ENCODE measurements around the gene ANGPT4.
"Not testable (repeated sequence)": the region's sequence is repeated elsewhere in the genome, so short reads cannot be mapped to it uniquely, and the experiment has no call there.

DNA sequence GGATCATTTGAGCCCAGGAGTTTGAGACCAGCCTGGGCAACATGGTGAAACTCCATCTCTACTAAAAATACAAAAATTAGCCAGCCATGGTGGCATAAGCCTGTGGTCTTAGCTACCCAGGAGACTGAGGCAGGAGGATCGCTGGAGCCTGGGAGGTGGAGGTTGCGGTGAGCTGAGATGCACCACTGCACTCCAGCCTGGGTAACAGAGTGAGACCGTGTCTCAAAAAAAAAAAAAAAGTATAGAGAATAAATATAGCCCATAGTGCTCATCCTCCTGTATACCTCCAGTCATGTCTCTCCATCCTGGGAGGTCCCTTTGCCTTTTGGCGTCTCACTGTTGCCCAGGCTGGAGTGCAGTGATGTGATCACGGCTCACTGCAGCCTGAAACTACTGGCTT, 23.8 kb downstream of the ANGPT4 start:
- TF ChIP-seq, protein P1, sequence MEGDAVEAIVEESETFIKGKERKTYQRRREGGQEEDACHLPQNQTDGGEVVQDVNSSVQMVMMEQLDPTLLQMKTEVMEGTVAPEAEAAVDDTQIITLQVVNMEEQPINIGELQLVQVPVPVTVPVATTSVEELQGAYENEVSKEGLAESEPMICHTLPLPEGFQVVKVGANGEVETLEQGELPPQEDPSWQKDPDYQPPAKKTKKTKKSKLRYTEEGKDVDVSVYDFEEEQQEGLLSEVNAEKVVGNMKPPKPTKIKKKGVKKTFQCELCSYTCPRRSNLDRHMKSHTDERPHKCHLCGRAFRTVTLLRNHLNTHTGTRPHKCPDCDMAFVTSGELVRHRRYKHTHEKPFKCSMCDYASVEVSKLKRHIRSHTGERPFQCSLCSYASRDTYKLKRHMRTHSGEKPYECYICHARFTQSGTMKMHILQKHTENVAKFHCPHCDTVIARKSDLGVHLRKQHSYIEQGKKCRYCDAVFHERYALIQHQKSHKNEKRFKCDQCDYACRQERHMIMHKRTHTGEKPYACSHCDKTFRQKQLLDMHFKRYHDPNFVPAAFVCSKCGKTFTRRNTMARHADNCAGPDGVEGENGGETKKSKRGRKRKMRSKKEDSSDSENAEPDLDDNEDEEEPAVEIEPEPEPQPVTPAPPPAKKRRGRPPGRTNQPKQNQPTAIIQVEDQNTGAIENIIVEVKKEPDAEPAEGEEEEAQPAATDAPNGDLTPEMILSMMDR (IDR thresholded peaks at IDR 0.05): not testable (repeated sequence)
- TF ChIP-seq EP300, POLR2AphosphoS5 (IDR thresholded peaks at IDR 0.05): not testable (repeated sequence)

Measured in stomach (tissue), 4 donors.